COLO668 (cell line): ENCODE results near the gene EPHA8.

Experiments used
- DNase-seq: peaks from one replicate; lab custom pipeline; 2025; ENCODE audit not compliant: unreplicated experiment; lab: John Stamatoyannopoulos, UW

The EPHA8 gene

GRCh38 chr1:22613572-22613918, 50.3 kb downstream of the EPHA8 start:
- DNase-seq: no peak

- no peak for DNase-seq
Measured at GRCh38 chr1:22613951-22614350, 50.7 kb downstream of the EPHA8 start.

- no peak for DNase-seq
Measured at GRCh38 chr1:22615886-22616285, 52.6 kb downstream of the EPHA8 start.

GRCh38 chr1:22616571-22616970, 53.3 kb downstream of the EPHA8 start:
- DNase-seq: no peak

GRCh38 chr1:22618056-22618455, 54.8 kb downstream of the EPHA8 start:
- DNase-seq: no peak

GRCh38 chr1:22619252-22619651, 56.0 kb downstream of the EPHA8 start:
- no peak for DNase-seq

GRCh38 chr1:22619798-22620197, 56.5 kb downstream of the EPHA8 start:
- DNase-seq: no peak

GRCh38 chr1:22621761-22622160, 58.5 kb downstream of the EPHA8 start:
- DNase-seq: no peak

- no peak for DNase-seq
Measured at GRCh38 chr1:22625262-22625925, 62.1 kb downstream of the EPHA8 start.

GRCh38 chr1:22626237-22627157, 63.2 kb downstream of the EPHA8 start:
- no peak for DNase-seq

GRCh38 chr1:22627331-22627730, 64.0 kb downstream of the EPHA8 start:
- DNase-seq: peak; percentile 84

- no peak for DNase-seq
Measured at GRCh38 chr1:22628698-22629444, 65.6 kb downstream of the EPHA8 start.

GRCh38 chr1:22629886-22630285, 66.6 kb downstream of the EPHA8 start:
- DNase-seq: no peak

- no peak for DNase-seq
Measured at GRCh38 chr1:22633697-22634463, 70.6 kb downstream of the EPHA8 start.

- peak; percentile 47 for DNase-seq
Measured at GRCh38 chr1:22635436-22635835, 72.1 kb downstream of the EPHA8 start.

GRCh38 chr1:22636353-22636752, 73.1 kb downstream of the EPHA8 start, which contains the start of gene C1QA:
Gene C1QA (plus strand): TSS chr1:22636628. CDS start chr1:22637617, 989 bp downstream.
- no peak for DNase-seq

GRCh38 chr1:22636927-22637326, 73.6 kb downstream of the EPHA8 start:
- peak; percentile 76 for DNase-seq

GRCh38 chr1:22637907-22638445, 74.7 kb downstream of the EPHA8 start:
- DNase-seq: no peak

- no peak for DNase-seq
Measured at GRCh38 chr1:22638476-22639234, 75.4 kb downstream of the EPHA8 start.

- no peak for DNase-seq
Measured at GRCh38 chr1:22639286-22639685, 76.0 kb downstream of the EPHA8 start.
